ENCODE data around the gene DPP9.

DNA sequence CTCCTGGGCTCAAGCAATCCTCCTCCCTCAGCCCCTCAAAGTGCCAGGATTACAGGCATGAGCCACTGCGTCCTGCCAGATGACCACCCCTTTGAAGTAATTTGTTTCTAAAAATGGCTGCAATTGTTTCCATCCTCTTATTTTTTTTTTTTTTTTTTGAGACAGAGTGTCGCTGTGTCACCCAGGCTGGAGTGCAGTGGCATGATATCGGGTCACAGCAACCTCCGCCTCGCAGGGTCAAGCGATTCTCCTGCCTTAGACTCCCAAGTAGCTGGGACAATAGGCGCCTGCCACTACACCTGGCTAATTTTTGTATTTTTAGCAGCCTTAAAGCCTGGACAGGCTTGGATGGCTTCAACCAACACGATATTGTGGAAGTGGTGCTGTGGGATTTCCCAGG, 22.3 kb upstream of the DPP9 start:
- TF ChIP-seq CTCF (IDR thresholded peaks at IDR 0.05), result no peak
- no peak for TF ChIP-seq POLR2AphosphoS5 (IDR thresholded peaks at IDR 0.05)
- TF ChIP-seq POLR2A (IDR thresholded peaks at IDR 0.05), result no peak
- TF ChIP-seq EP300 (IDR thresholded peaks at IDR 0.05), result no peak
